Loucy (cell line): ENCODE data around the gene CSTF2T.

Experiments
- EZH2phosphoT487 ChIP-seq: fragments of 200-600 bp; IDR thresholded peaks from 2 replicates; pipeline ENCODE4 v1.6.1; 2018; ENCODE audit warnings: antibody characterized with exemption, mild to moderate bottlenecking, moderate library complexity, borderline replicate concordance
- TF ChIP-seq, protein P1 (sequence below): fragments of 200-600 bp; sonication (generic); conservative IDR thresholded peaks from 2 replicates; pipeline ENCODE4 v1.5.1; 2014; ENCODE audit warnings: mild to moderate bottlenecking, antibody characterized with exemption, low read length

DNA sequence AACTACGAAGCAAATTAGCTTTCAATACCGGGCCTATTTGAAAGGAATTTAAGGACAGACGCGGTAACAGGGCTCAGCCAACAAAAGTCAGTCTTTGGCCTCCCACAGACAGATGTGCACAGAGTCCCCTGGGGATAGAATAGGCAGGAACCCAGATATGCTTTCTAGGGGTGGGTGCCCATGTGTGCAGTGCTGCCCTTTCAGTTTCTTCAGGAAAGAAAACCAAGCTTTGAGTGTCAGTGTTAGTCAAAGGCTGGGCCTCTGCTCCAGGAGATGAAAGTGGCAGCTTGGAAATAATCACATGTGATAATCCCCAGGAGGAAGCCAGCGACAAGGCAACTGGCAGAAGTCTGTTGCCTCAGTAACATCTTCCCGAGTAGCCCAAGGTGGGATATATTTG lies 43.8 kb upstream of the CSTF2T start:
- TF ChIP-seq, protein P1, sequence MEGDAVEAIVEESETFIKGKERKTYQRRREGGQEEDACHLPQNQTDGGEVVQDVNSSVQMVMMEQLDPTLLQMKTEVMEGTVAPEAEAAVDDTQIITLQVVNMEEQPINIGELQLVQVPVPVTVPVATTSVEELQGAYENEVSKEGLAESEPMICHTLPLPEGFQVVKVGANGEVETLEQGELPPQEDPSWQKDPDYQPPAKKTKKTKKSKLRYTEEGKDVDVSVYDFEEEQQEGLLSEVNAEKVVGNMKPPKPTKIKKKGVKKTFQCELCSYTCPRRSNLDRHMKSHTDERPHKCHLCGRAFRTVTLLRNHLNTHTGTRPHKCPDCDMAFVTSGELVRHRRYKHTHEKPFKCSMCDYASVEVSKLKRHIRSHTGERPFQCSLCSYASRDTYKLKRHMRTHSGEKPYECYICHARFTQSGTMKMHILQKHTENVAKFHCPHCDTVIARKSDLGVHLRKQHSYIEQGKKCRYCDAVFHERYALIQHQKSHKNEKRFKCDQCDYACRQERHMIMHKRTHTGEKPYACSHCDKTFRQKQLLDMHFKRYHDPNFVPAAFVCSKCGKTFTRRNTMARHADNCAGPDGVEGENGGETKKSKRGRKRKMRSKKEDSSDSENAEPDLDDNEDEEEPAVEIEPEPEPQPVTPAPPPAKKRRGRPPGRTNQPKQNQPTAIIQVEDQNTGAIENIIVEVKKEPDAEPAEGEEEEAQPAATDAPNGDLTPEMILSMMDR, result no peak
- TF ChIP-seq EZH2phosphoT487, result no peak
